ENCODE results near the gene KIRREL3.

The KIRREL3 gene

DNA sequence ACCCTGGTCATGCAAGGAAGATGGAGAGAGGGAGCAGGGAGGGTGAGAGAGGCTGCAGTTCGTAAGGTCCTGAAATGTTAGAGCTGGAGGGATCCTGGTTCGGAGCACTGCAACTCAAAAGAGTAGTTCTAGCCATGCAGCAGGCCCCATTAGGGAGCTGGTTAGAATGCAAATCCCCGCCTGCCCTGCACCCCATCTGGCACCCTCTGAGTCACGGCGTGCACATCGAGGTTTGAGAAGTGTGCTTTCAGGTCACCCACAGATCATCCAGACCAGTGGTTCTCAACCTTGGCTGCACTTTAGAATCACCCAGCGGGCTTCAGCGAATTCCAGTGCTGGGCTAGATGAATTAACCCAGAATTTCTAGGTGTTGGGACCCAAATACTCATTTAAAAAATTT, 596.9 kb downstream of the KIRREL3 start:
- Histone ChIP-seq H2BK15ac (ENCODE audit: low read length) (no peak overlapping the region), H3K23ac (ENCODE audit: low read depth, low read length, poor library complexity) (no peak overlapping the region), H4K8ac (ENCODE audit: low read depth, low read length) (no peak overlapping the region), H3K14ac (ENCODE audit: low read length) (no peak overlapping the region), H2BK12ac (ENCODE audit: low read length) (peak overlapping the region; percentile 24), H3K9ac (ENCODE audit: low read depth, low read length, poor library complexity) (no peak overlapping the region), H3K9me3 (replicated peaks in 1 of 2; ENCODE audit: control insufficient read depth in 2 of 2, insufficient read depth in 1 of 2, low read depth in 1 of 2, low read length in 2 of 2) (peaks cover 0 to 2% of the 10 kb centered on the region in 2 donors), H4K91ac (ENCODE audit: low read depth, low read length, poor library complexity) (no peak overlapping the region), H3K27me3 (ENCODE audit: control insufficient read depth in 3 of 3, insufficient read depth in 3 of 3, low read depth in 1 of 3, low read length in 3 of 3) (no peaks in the 10 kb centered on the region), H3K36me3 (replicated peaks in 1 of 2; ENCODE audit: control insufficient read depth in 2 of 2, insufficient read depth in 2 of 2, low read length in 2 of 2) (peaks cover 12 to 15% of the 10 kb centered on the region in 2 donors), H2AFZ (ENCODE audit: low read length) (no peak overlapping the region), H3K4me3 (ENCODE audit: low read length in 2 of 2) (no peak overlapping the region), H2BK120ac (ENCODE audit: low read depth, low read length) (no peak overlapping the region), H3K4ac (ENCODE audit: low read length) (no peak overlapping the region), H3K79me1 (ENCODE audit: low read depth, low read length) (peaks cover 3% of the 10 kb centered on the region), H3K4me1 (ENCODE audit: control insufficient read depth in 2 of 2, insufficient read depth in 1 of 2, low read depth in 1 of 2, low read length in 2 of 2) (peaks cover 3 to 18% of the 10 kb centered on the region in 2 donors), H2AK5ac (ENCODE audit: low read depth, low read length) (no peak overlapping the region), H2BK5ac (ENCODE audit: low read length) (no peak overlapping the region), H3K27ac (replicated peaks; ENCODE audit: low read length) (no peak overlapping the region), H3K4me2 (ENCODE audit: insufficient read depth, low read length, poor library complexity, severe bottlenecking) (no peak overlapping the region), H3K18ac (ENCODE audit: low read length) (no peak overlapping the region)
- DNase-seq (ENCODE audit: low spot score) = no peak
- no CpG with 5 or more reads among the region's 8 CpGs for WGBS, 2 donors (ENCODE audit: extremely low coverage in 2 of 2, insufficient read length in 2 of 2, insufficient replicate concordance in 1 of 2)

DNA sequence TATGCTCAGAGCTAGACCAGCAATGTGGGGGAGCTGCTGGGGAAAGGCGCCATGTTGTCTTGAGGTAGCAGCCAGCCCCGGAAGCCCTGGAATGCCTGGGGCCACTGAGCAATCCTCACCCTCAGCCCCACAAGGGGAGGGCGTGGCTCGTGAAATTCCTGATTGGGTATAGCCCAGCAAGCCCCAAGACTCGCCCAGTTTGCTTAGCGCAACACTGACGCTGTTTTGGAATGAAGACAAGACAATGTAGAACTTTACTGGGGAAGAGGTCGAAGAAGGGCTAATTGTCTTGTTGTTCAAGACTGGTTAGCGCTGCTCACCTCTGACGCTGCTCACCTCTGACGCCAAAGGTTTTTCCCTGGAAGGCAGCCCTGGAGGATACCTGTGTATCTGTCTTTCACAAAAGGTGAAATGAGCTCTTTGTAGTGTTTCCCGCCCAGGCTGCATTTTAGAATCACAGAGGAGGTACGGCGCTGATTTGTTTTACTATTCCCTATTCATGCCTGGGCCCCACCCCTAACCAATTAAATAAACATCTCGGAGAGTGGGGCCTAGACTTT, 597.5 kb downstream of the KIRREL3 start:
- no peak overlapping the region for H3K4me2 ChIP-seq (ENCODE audit: insufficient read depth, low read length, poor library complexity, severe bottlenecking)
- no peak overlapping the region for H3K14ac ChIP-seq (ENCODE audit: low read length)
- H2AFZ ChIP-seq (ENCODE audit: low read length) = no peak overlapping the region
- H3K4ac ChIP-seq (ENCODE audit: low read length) = no peak overlapping the region
- H3K27me3 ChIP-seq (ENCODE audit: control insufficient read depth in 3 of 3, insufficient read depth in 3 of 3, low read depth in 1 of 3, low read length in 3 of 3) = no peaks in the 10 kb centered on the region
- H3K9ac ChIP-seq (ENCODE audit: low read depth, low read length, poor library complexity) = no peak overlapping the region
- no peak overlapping the region for H2BK120ac ChIP-seq (ENCODE audit: low read depth, low read length)
- no peak overlapping the region for H2AK5ac ChIP-seq (ENCODE audit: low read depth, low read length)
- no peak overlapping the region for H2BK12ac ChIP-seq (ENCODE audit: low read length)
- no peak overlapping the region for H4K8ac ChIP-seq (ENCODE audit: low read depth, low read length)
- peaks cover 3% of the 10 kb centered on the region for H3K79me1 ChIP-seq (ENCODE audit: low read depth, low read length)
- no peak overlapping the region for H3K23ac ChIP-seq (ENCODE audit: low read depth, low read length, poor library complexity)
- no peak overlapping the region for H2BK15ac ChIP-seq (ENCODE audit: low read length)
- no peak overlapping the region for H4K91ac ChIP-seq (ENCODE audit: low read depth, low read length, poor library complexity)
- no peak overlapping the region for H3K4me3 ChIP-seq (ENCODE audit: low read length in 2 of 2)
- H2BK5ac ChIP-seq (ENCODE audit: low read length) = no peak overlapping the region
- H3K36me3 ChIP-seq (replicated peaks in 1 of 2; ENCODE audit: control insufficient read depth in 2 of 2, insufficient read depth in 2 of 2, low read length in 2 of 2) = peaks cover 8 to 10% of the 10 kb centered on the region in 2 donors
- no CpG with 5 or more reads among the region's 15 CpGs for WGBS, 2 donors (ENCODE audit: extremely low coverage in 2 of 2, insufficient read length in 2 of 2, insufficient replicate concordance in 1 of 2)
- H3K9me3 ChIP-seq (replicated peaks in 1 of 2; ENCODE audit: control insufficient read depth in 2 of 2, insufficient read depth in 1 of 2, low read depth in 1 of 2, low read length in 2 of 2) = peaks cover 0 to 2% of the 10 kb centered on the region in 2 donors
- H3K18ac ChIP-seq (ENCODE audit: low read length) = no peak overlapping the region
- no peak overlapping the region for H3K27ac ChIP-seq (replicated peaks; ENCODE audit: low read length)
- H3K4me1 ChIP-seq (ENCODE audit: control insufficient read depth in 2 of 2, insufficient read depth in 1 of 2, low read depth in 1 of 2, low read length in 2 of 2) = peaks cover 3 to 18% of the 10 kb centered on the region in 2 donors
- no peak for DNase-seq (ENCODE audit: low spot score)

DNA sequence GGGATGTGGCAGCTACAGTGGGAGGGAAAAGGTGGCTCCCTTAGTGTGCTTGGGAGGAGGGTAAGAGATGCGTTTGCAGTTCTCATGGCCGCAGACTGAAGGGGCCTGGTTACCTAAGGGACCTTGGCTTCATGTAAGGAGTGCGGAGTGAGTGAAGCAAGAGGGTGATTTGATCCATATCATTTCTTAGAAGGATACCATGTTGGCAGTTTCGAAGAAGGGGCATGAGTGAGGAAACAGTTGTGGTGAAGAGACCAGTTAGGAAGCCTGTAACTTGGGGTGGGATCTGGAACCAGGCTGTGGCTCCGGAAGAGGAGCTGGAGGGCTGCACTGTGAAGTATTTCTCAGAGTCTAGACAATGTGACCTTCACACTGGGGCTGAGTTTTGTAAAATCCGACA, 600.1 kb downstream of the KIRREL3 start:
- DNase-seq (ENCODE audit: low spot score) = no peak
- H3K9ac ChIP-seq (ENCODE audit: low read depth, low read length, poor library complexity) = no peak overlapping the region
- no peak overlapping the region for H3K27ac ChIP-seq (replicated peaks; ENCODE audit: low read length)
- no peak overlapping the region for H2BK120ac ChIP-seq (ENCODE audit: low read depth, low read length)
- H3K18ac ChIP-seq (ENCODE audit: low read length) = no peak overlapping the region
- no peak overlapping the region for H4K8ac ChIP-seq (ENCODE audit: low read depth, low read length)
- H3K4me2 ChIP-seq (ENCODE audit: insufficient read depth, low read length, poor library complexity, severe bottlenecking) = no peak overlapping the region
- no peak overlapping the region for H2BK12ac ChIP-seq (ENCODE audit: low read length)
- no peaks in the 10 kb centered on the region for H3K27me3 ChIP-seq (ENCODE audit: control insufficient read depth in 3 of 3, insufficient read depth in 3 of 3, low read depth in 1 of 3, low read length in 3 of 3)
- H3K79me1 ChIP-seq (ENCODE audit: low read depth, low read length) = peaks cover 3% of the 10 kb centered on the region
- H3K4me1 ChIP-seq (ENCODE audit: control insufficient read depth in 2 of 2, insufficient read depth in 1 of 2, low read depth in 1 of 2, low read length in 2 of 2) = peaks cover 3 to 18% of the 10 kb centered on the region in 2 donors
- H3K4ac ChIP-seq (ENCODE audit: low read length) = no peak overlapping the region
- H3K4me3 ChIP-seq (ENCODE audit: low read length in 2 of 2) = peak overlapping the region in 1 of 2 donors; percentile 1
- peaks cover 0 to 2% of the 10 kb centered on the region in 2 donors for H3K9me3 ChIP-seq (replicated peaks in 1 of 2; ENCODE audit: control insufficient read depth in 2 of 2, insufficient read depth in 1 of 2, low read depth in 1 of 2, low read length in 2 of 2)
- no peak overlapping the region for H2BK5ac ChIP-seq (ENCODE audit: low read length)
- WGBS, 2 donors (ENCODE audit: extremely low coverage in 2 of 2, insufficient read length in 2 of 2, insufficient replicate concordance in 1 of 2) = no CpG with 5 or more reads among the region's 6 CpGs
- H3K23ac ChIP-seq (ENCODE audit: low read depth, low read length, poor library complexity) = no peak overlapping the region
- H2BK15ac ChIP-seq (ENCODE audit: low read length) = no peak overlapping the region
- H2AFZ ChIP-seq (ENCODE audit: low read length) = no peak overlapping the region
- H4K91ac ChIP-seq (ENCODE audit: low read depth, low read length, poor library complexity) = no peak overlapping the region
- H3K14ac ChIP-seq (ENCODE audit: low read length) = no peak overlapping the region
- no peak overlapping the region for H2AK5ac ChIP-seq (ENCODE audit: low read depth, low read length)
- no peaks in the 10 kb centered on the region for H3K36me3 ChIP-seq (replicated peaks in 1 of 2; ENCODE audit: control insufficient read depth in 2 of 2, insufficient read depth in 2 of 2, low read length in 2 of 2)

DNA sequence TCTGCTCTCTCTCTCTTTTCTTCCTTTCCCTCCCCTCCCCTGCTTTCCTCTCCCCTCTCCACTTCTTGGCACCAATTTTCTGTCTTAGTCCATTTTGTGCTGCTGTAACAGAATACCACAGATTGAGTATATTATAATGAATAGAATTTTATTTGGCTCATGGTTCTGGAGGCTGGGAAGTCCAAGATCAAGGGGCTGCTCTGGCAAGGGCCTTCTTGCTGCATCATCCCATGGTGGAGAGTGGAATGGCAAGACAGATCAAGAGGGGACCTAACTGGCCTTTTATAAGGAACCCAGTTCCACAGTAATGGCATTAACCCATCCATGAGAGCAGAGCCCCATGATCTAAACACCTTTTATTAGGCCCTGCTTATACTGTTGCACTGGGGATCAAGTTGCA, 600.6 kb downstream of the KIRREL3 start:
- H3K23ac ChIP-seq (ENCODE audit: low read depth, low read length, poor library complexity) = no peak overlapping the region
- no peak overlapping the region for H2BK12ac ChIP-seq (ENCODE audit: low read length)
- H3K36me3 ChIP-seq (replicated peaks in 1 of 2; ENCODE audit: control insufficient read depth in 2 of 2, insufficient read depth in 2 of 2, low read length in 2 of 2) = no peaks in the 10 kb centered on the region
- H3K27ac ChIP-seq (replicated peaks; ENCODE audit: low read length) = no peak overlapping the region
- no peaks in the 10 kb centered on the region for H3K79me1 ChIP-seq (ENCODE audit: low read depth, low read length)
- no peak overlapping the region for H3K4ac ChIP-seq (ENCODE audit: low read length)
- DNase-seq (ENCODE audit: low spot score) = no peak
- no peak overlapping the region for H4K91ac ChIP-seq (ENCODE audit: low read depth, low read length, poor library complexity)
- no peak overlapping the region for H2BK120ac ChIP-seq (ENCODE audit: low read depth, low read length)
- H2AFZ ChIP-seq (ENCODE audit: low read length) = no peak overlapping the region
- no peak overlapping the region for H2AK5ac ChIP-seq (ENCODE audit: low read depth, low read length)
- H3K4me1 ChIP-seq (ENCODE audit: control insufficient read depth in 2 of 2, insufficient read depth in 1 of 2, low read depth in 1 of 2, low read length in 2 of 2) = peaks cover 3 to 18% of the 10 kb centered on the region in 2 donors
- no peak overlapping the region for H2BK5ac ChIP-seq (ENCODE audit: low read length)
- no peaks in the 10 kb centered on the region for H3K27me3 ChIP-seq (ENCODE audit: control insufficient read depth in 3 of 3, insufficient read depth in 3 of 3, low read depth in 1 of 3, low read length in 3 of 3)
- H3K14ac ChIP-seq (ENCODE audit: low read length) = no peak overlapping the region
- H3K9me3 ChIP-seq (replicated peaks in 1 of 2; ENCODE audit: control insufficient read depth in 2 of 2, insufficient read depth in 1 of 2, low read depth in 1 of 2, low read length in 2 of 2) = peaks cover 0 to 2% of the 10 kb centered on the region in 2 donors
- H3K4me2 ChIP-seq (ENCODE audit: insufficient read depth, low read length, poor library complexity, severe bottlenecking) = no peak overlapping the region
- peak overlapping the region in 1 of 2 donors; percentile 1 for H3K4me3 ChIP-seq (ENCODE audit: low read length in 2 of 2)
- H2BK15ac ChIP-seq (ENCODE audit: low read length) = no peak overlapping the region
- H4K8ac ChIP-seq (ENCODE audit: low read depth, low read length) = no peak overlapping the region
- H3K9ac ChIP-seq (ENCODE audit: low read depth, low read length, poor library complexity) = no peak overlapping the region
- no peak overlapping the region for H3K18ac ChIP-seq (ENCODE audit: low read length)

All from neuronal stem cell (in vitro differentiated cells).